Measurements from ENCODE around the gene MYLK4.

MYLK4 gene

GRCh38 chr6:2643130-2643529 is 107.6 kb downstream of the MYLK4 start:
- Histone ChIP-seq H3K4me3 (IDR thresholded peaks at IDR 0.05; ENCODE audit: insufficient read depth, low read depth, low read length) (no peak overlapping the region), H3K4me1 (ENCODE audit: low read depth, poor library complexity, severe bottlenecking) (peaks cover 11% of the 10 kb centered on the region), H3K36me3 (ENCODE audit: insufficient read depth) (no peaks in the 10 kb centered on the region), H3K9ac (no peak overlapping the region), H3K27me3 (ENCODE audit: insufficient read depth, low read depth) (peaks cover 5% of the 10 kb centered on the region; the same call in 1 of the 2 replicates), H3K4me2 (no peak overlapping the region), H3K27ac (no peak overlapping the region), H2AFZ (ENCODE audit: low read depth) (no peak overlapping the region), H3K79me2 (ENCODE audit: insufficient read depth, low read depth) (no peaks in the 10 kb centered on the region), H4K20me1 (ENCODE audit: insufficient read depth) (no peaks in the 10 kb centered on the region)
- TF ChIP-seq, protein P1, sequence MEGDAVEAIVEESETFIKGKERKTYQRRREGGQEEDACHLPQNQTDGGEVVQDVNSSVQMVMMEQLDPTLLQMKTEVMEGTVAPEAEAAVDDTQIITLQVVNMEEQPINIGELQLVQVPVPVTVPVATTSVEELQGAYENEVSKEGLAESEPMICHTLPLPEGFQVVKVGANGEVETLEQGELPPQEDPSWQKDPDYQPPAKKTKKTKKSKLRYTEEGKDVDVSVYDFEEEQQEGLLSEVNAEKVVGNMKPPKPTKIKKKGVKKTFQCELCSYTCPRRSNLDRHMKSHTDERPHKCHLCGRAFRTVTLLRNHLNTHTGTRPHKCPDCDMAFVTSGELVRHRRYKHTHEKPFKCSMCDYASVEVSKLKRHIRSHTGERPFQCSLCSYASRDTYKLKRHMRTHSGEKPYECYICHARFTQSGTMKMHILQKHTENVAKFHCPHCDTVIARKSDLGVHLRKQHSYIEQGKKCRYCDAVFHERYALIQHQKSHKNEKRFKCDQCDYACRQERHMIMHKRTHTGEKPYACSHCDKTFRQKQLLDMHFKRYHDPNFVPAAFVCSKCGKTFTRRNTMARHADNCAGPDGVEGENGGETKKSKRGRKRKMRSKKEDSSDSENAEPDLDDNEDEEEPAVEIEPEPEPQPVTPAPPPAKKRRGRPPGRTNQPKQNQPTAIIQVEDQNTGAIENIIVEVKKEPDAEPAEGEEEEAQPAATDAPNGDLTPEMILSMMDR (conservative IDR thresholded peaks at IDR 0.05; ENCODE audit: low read depth, low read length): no peak

DNA sequence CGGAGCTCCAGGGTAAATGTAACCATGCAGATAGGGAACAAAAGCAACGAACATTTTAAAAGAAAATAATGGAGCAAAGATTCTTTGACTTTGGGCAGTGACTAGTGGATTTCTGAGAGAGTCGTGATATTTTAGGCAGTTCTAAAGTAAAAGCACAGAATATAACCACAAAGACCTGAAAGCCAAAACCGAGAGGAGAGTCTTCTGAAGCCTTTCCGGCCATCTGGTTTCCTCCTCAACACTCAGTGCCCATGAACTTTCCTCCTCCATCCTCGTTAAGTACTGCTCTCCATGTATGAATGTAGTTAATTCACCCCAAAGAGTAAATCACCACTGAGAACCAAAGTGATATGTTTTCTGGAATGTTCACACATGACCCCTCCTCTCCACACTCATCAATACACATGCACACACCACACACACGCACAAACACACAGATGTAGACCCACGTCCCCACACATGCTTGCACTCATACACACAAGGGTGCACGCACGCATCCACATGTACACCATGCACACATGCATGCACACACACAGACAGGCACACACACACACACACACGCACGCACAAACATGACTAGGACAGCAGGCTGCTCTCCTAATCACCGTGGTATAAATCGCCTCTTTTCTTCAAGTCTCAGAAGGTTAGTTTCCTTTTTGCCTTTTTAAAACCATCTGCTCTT is 109.5 kb downstream of the MYLK4 start:
- Histone ChIP-seq H3K79me2 (ENCODE audit: insufficient read depth, low read depth) (no peaks in the 10 kb centered on the region), H2AFZ (ENCODE audit: low read depth) (no peak overlapping the region), H3K9ac (no peak overlapping the region), H3K4me3 (IDR thresholded peaks at IDR 0.05; ENCODE audit: insufficient read depth, low read depth, low read length) (no peak overlapping the region), H4K20me1 (ENCODE audit: insufficient read depth) (no peaks in the 10 kb centered on the region), H3K4me1 (ENCODE audit: low read depth, poor library complexity, severe bottlenecking) (peaks cover 11% of the 10 kb centered on the region), H3K27ac (no peak overlapping the region), H3K27me3 (ENCODE audit: insufficient read depth, low read depth) (peaks cover 5% of the 10 kb centered on the region; the same call in 1 of the 2 replicates), H3K4me2 (peak overlapping the region; percentile 29; the same call in 1 of the 2 replicates), H3K36me3 (ENCODE audit: insufficient read depth) (no peaks in the 10 kb centered on the region)
- TF ChIP-seq, protein P1 (conservative IDR thresholded peaks at IDR 0.05; ENCODE audit: low read depth, low read length): no peak

DNA sequence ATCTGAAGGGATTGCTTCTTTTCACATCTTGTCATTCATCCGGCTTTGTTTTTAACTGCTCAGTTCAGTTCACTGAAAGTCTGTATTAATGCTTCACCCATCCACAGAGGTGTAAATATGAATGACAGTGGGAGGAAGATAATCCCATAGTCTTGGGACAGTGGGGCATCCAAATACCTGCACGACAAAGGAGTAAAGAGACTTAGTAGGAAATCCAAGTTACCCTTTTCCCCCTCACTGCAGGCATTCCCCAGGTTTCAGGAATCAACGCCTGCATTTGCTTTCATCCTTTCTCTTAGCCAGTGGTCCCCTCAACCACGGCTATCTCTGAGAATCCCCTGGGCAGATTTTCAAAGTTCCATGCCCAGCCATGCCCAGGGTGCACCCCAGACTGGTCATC is 110.2 kb downstream of the MYLK4 start:
- Histone ChIP-seq H3K36me3 (ENCODE audit: insufficient read depth) (no peaks in the 10 kb centered on the region), H3K4me1 (ENCODE audit: low read depth, poor library complexity, severe bottlenecking) (peaks cover 11% of the 10 kb centered on the region), H2AFZ (ENCODE audit: low read depth) (no peak overlapping the region), H3K9ac (no peak overlapping the region), H4K20me1 (ENCODE audit: insufficient read depth) (no peaks in the 10 kb centered on the region), H3K27ac (no peak overlapping the region), H3K27me3 (ENCODE audit: insufficient read depth, low read depth) (peaks cover 5% of the 10 kb centered on the region; the same call in 1 of the 2 replicates), H3K4me3 (IDR thresholded peaks at IDR 0.05; ENCODE audit: insufficient read depth, low read depth, low read length) (no peak overlapping the region), H3K4me2 (peak overlapping the region; percentile 29; the same call in 1 of the 2 replicates), H3K79me2 (ENCODE audit: insufficient read depth, low read depth) (no peaks in the 10 kb centered on the region)
- TF ChIP-seq, protein P1 (conservative IDR thresholded peaks at IDR 0.05; ENCODE audit: low read depth, low read length): no peak

- Histone ChIP-seq H3K4me3 (IDR thresholded peaks at IDR 0.05; ENCODE audit: insufficient read depth, low read depth, low read length) (no peak overlapping the region), H4K20me1 (ENCODE audit: insufficient read depth) (no peaks in the 10 kb centered on the region), H3K4me2 (no peak overlapping the region), H3K36me3 (ENCODE audit: insufficient read depth) (no peaks in the 10 kb centered on the region), H3K27me3 (ENCODE audit: insufficient read depth, low read depth) (peaks cover 5% of the 10 kb centered on the region; the same call in 1 of the 2 replicates), H3K27ac (no peak overlapping the region), H3K9ac (no peak overlapping the region), H3K79me2 (ENCODE audit: insufficient read depth, low read depth) (no peaks in the 10 kb centered on the region), H2AFZ (ENCODE audit: low read depth) (no peak overlapping the region), H3K4me1 (ENCODE audit: low read depth, poor library complexity, severe bottlenecking) (peaks cover 13% of the 10 kb centered on the region)
- TF ChIP-seq, protein P1 (conservative IDR thresholded peaks at IDR 0.05; ENCODE audit: low read depth, low read length): no peak
Observed at GRCh38 chr6:2639896-2640295, 110.8 kb downstream of the MYLK4 start.

Data from KMS-11 (cell line).